HG03097 (cell line): ENCODE measurements around the gene ANKRD34A.
"Not testable (repeated sequence)": the region's sequence is repeated elsewhere in the genome, so short reads cannot be mapped to it uniquely, and the experiment has no call there.

Experiments
- ATAC-seq: cut with Tn5 transposase; IDR thresholded peaks from one replicate; pipeline ENCODE4 v1.9.1; 2021; ENCODE audit not compliant: unreplicated experiment, low FRiP score

Gene ANKRD34A

DNA sequence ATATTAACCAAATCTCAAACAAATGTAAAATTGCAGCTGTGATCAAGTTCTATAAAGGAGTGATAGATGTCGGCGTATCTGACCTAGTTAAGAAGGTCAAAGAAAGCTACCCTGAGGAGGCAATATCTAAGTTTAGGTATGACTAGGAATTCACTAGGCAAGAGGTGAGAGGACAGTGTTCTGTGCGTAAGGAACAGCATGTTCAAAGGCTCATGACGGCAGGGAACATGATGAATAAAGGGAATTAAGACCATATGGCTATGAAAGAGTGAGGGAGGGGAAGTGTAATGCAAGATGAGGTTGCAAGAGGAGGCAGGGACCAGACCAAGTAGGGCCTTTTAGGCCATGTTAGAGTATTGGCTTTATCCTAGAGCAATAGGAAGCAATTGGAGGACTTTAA, 15.2 kb downstream of the ANKRD34A start:
- ATAC-seq, result no peak

GRCh38 chr1:145947551-145947950, 16.8 kb downstream of the ANKRD34A start:
- ATAC-seq, result no peak

- no peak for ATAC-seq
Observed at GRCh38 chr1:145946477-145946986, 17.8 kb downstream of the ANKRD34A start.

GRCh38 chr1:145944532-145944931, 19.8 kb downstream of the ANKRD34A start:
- ATAC-seq, result no peak

GRCh38 chr1:145942871-145943270, 21.5 kb downstream of the ANKRD34A start:
- ATAC-seq, result no peak

DNA sequence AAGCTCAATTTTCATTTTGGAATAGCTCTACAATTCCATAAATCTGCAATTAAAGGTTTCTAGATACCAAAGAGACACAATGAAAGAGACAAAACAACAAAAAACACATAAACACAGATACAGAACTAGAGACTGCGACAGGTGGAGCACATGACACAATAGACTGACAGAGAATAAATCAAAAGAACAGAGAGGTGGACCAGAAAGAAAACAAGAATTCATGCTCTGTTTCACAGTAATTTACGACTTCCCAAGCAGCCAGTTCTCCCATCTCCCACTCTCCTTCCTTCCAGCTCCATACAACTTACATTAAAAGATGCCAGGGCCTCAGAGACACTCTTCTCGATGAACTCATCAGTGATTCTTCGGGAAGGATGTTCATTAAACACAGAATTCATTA, 22.0 kb downstream of the ANKRD34A start:
- no peak for ATAC-seq

DNA sequence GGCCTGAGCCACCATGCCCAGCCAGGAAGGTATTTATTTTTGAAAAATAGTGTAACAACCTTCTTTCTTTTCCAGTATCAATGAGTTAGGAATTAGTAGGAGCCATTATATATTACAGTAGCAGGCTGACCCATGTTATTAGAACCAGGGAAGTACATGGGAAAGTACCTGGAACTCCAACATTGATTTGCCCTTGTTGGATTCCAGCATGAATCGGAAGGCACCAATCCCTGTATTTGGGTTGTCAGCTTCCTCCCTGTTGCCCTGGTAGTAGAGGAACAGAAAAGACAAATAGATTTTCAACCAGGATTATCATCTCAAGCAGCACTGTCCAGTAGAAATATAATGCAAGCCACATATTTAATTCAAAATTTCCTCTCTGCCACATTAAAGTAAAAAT, 26.9 kb downstream of the ANKRD34A start:
- no peak for ATAC-seq

- no peak for ATAC-seq
Observed at GRCh38 chr1:145936247-145936646, 28.1 kb downstream of the ANKRD34A start.

- ATAC-seq, result no peak
Observed at GRCh38 chr1:145935708-145936107, 28.7 kb downstream of the ANKRD34A start.

DNA sequence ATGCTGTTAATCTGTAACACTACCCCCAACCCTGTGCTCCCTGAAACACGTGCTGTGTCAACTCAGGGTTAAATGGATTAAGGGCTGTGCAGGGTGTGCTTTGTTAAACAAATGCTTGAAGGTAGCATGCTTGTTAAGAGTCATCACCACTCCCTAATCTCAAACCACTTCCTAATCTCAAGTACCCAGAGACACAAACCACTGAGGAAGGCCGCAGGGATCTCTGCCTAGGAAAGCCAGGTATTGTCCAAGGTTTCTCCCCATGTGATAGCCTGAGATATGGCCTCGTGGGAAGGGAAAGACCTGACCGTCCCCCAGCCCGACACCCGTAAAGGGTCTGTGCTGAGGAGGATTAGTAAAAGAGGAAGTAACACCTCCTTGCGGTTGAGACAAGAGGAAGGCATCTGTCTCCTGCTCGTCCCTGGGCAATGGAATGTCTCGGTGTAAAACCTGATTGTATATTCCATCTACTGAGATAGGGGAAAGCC, 31.8 kb downstream of the ANKRD34A start:
- not testable (repeated sequence) for ATAC-seq

- ATAC-seq, result no peak
Observed at GRCh38 chr1:145927916-145928643, 36.3 kb downstream of the ANKRD34A start.

DNA sequence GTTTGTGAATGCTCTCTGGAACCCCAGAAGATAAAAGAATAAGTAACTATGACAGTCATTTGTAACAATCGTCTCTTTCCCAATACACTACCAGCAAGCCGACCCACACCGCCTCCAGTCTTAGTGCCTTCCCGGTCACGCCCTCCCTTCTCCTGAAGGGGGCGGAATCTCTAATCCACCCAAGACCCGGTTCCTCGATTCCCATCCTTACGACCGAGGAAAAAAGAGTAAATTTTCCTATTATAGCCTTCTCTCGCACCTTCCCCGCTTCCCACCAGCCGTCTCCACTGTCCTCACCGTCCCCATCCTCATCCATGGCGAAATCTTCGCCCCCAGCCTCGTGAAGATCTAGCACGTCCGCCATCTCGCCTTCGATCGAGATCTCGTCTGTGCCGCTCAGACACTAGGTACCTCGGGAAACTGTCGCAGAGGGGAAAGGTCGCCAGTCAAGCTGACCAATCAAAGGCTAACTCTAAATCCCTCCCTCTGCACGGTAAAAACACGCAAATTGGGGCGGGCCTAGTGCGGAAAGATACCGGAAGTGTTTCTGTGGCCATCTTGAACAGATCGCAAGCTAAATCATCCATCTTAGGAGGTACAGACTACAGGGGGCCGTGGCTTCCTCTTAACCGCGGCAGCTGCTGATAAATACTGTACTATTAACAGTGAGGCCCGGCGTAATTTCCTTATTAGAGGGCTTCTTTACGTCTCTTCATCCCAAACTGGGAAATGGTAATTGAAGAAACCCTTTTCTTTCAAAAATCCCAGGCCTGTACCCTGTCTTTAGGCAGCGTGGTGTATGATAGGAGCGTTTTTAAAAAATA, 37.1 kb downstream of the ANKRD34A start, which contains the start of gene RBM8A:
Gene RBM8A, minus strand, starts transcription at position 422 of the 824 bp plus-strand sequence. Its CDS starts 58 bp downstream, at position 364.
- peak; percentile 97 for ATAC-seq

DNA sequence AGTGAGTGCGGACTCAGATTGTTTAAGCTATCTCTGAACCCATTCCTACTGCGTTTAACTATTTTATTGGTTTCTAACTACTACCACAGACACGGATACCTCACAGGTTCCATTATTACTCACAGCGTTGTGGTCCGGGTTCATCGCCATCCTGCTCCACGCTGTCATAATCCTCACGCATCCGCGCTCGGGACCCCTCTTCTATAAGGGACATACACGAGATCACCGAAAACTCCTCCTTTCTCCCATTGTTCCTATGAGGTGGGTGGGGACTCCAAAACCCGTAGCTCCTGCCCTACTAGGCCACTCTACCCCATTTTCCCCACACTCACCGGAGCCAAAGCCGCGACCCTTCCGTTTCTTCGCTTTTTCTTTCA, 37.7 kb downstream of the ANKRD34A start:
- no peak for ATAC-seq

DNA sequence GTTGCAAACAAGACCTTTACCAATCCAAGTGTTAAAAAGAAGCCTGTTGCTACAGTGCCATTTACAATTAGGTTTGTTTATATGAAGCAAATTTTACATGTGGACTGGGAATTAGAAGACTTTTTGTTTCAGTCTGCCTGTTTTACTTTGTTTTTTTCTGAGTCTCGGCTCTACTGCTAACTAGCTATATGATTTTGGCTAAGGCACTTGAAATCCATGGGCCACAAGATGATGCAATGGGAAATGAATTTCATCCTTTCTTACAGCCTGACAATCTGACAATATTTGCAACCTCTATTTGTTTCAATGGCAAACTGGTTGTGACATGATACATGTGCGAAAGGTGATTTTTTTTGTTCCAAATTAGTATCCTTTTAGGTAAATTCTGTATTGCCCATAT, 42.1 kb downstream of the ANKRD34A start:
- no peak for ATAC-seq

- ATAC-seq, result not testable (repeated sequence)
Observed at GRCh38 chr1:145920297-145920696, 44.1 kb downstream of the ANKRD34A start.

DNA sequence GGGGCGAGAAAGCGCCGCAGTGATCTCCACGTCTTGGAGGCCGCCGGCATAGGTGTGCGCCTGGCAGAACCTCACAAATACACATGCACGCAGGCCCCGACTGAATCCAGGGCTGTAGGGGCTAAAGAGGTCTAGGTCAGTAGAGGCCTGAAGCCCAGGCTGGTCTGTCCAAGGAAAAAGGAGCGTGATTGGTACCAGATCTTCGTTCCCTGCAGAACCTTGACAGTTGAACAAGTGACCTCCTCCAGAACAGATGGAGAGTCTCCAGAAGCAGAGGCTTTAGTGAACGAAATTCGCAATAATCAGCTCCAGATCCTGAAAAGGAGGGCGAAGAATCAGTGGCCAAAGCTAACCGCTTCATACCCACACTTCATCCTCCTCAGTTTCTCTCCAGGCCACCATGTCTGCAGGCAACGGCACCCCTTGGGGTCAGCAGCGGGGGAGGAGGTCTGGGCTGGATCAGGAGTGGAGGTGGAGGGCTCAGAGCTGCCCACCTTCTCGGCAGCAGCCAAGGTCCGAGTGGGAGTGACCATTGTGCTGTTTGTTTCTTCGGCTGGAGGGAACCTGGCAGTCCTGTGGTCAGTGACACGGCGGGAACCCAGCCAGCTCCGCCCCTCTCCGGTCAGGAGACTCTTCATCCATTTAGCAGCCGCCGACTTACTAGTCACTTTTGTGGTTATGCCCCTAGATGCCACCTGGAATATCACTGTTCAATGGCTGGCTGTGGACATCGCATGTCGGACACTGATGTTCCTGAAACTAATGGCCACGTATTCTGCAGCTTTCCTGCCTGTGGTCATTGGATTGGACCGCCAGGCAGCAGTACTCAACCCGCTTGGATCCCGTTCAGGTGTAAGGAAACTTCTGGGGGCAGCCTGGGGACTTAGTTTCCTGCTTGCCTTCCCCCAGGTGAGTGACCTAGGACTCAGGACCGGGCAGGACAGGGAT, 45.1 kb downstream of the ANKRD34A start:
- ATAC-seq, result peak; percentile 18

GRCh38 chr1:145918144-145918991, 46.0 kb downstream of the ANKRD34A start, which contains the start of gene PEX11B:
PEX11B (minus strand) TSS chr1:145918717; CDS start chr1:145918688, 29 bp downstream.
- peak; percentile 74 for ATAC-seq

DNA sequence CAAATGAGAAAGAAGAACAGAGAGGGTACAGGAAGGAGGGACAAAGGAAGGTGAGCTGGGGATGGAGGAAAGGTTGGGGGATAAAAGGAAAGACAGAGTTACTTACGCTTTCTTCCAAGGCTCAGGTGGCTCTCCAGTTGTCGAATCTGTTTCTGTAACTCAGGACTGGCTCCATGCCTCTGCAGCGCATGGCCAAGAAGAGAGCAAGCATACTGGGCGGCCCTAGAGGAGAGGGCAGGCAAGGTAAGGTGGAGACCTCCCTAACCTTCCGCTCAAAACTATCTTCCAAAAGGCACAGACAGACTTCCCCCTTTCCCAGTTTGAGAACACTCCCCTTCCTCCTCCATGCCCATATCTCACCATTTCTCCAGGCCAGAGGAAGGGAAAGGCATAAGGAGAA, 46.8 kb downstream of the ANKRD34A start:
- no peak for ATAC-seq

- no peak for ATAC-seq
Observed at GRCh38 chr1:145916745-145917144, 47.6 kb downstream of the ANKRD34A start.
